ENCODE results near the gene CBL. TPM values are rescaled to one million over a fixed set of nuclear protein-coding genes. Genes with fewer than 3 reads are reported as not detected.

CBL gene
- total RNA-seq, 2 donors from 2014 or later = 45.4 to 52.7 TPM

DNA sequence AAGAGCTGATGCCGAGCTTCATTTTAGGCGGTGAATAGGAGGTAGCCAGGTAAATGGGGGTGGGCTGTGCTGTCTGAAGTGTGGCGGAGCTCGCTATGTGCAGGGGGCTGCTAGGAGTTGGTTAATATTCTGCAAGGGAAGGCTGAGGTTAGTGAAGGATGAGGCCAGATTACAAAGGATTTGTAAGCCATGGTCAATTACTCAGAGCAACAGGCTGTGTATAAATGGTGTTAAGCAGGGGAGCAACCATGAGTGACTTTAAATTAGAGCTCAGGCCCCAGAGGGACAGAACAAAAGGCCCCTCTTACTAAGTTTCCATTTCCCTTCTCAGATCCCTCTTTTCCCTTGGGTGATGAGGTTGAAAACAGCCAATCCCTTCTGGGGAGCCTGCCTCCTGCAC is 118.0 kb downstream of the CBL start:
- H3K4me3 Mint-ChIP-seq = no peak overlapping the region
- no peaks in the 10 kb centered on the region for H3K9me3 Mint-ChIP-seq
- DNase-seq = no peak
- H3K4me1 Mint-ChIP-seq (ENCODE audit: low read depth) = peaks cover 27% of the 10 kb centered on the region
- H3K27me3 Mint-ChIP-seq (ENCODE audit: low read depth) = no peaks in the 10 kb centered on the region
- no peaks in the 10 kb centered on the region for H3K36me3 Mint-ChIP-seq (ENCODE audit: insufficient read depth in 2 of 2)
- no peak for ATAC-seq (replicated peaks in 1 of 2)
- no peak overlapping the region for H3K27ac Mint-ChIP-seq

DNA sequence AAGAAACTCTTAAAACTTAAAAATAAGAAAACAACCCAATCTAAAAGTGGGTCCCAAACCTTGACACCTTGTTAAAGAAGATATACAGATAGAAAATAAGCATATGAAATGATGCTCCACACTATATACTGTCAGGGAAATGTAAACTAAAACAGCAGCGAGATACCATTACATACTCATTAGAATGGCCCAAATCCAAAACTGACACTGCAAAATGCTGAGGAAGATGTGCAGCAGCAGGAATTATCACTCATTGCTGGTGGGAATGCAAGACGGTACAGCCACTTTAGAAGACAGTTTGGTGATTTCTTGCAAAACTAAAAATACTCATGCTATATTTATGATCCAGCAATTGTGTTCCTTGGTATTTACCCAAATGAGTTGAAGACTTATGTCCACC is 123.2 kb downstream of the CBL start:
- H3K36me3 Mint-ChIP-seq (ENCODE audit: insufficient read depth in 2 of 2) = no peaks in the 10 kb centered on the region
- no peak for ATAC-seq (replicated peaks in 1 of 2)

DNA sequence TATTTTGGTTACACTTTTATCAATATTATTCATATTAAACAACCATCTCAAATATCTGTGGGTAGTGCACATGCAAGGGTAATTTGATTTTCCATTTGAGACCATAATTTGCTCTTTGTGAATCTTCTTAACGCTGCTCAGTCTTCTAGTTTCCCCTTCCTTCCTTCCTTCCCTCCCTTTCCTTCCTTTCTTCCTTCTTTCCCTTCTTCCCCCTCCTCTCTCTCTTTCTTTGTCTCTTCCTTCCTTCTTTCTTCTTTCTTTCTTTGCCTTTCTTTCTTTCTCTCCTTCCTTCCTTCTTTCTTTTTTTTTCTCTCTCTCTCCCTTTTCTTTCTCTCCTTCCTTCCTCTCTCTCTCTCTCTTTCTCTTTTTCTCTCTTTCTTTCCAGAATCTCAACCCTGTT is 124.1 kb downstream of the CBL start:
- Mint-ChIP-seq H3K4me3 (no peak overlapping the region), H3K27ac (no peak overlapping the region), H3K4me1 (ENCODE audit: low read depth) (peaks cover 22% of the 10 kb centered on the region), H3K36me3 (ENCODE audit: insufficient read depth in 2 of 2) (peaks cover 0 to 5% of the 10 kb centered on the region in 2 donors), H3K9me3 (no peaks in the 10 kb centered on the region), H3K27me3 (ENCODE audit: low read depth) (peaks cover 11% of the 10 kb centered on the region)
- DNase-seq (no peak), ATAC-seq (replicated peaks in 1 of 2) (no peak)

More for the DNA sequence above, 123.2 kb downstream of the CBL start:
- Mint-ChIP-seq H3K4me1 (ENCODE audit: low read depth) (peaks cover 17% of the 10 kb centered on the region), H3K27ac (no peak overlapping the region), H3K27me3 (ENCODE audit: low read depth) (peaks cover 11% of the 10 kb centered on the region), H3K4me3 (no peak overlapping the region), H3K9me3 (no peaks in the 10 kb centered on the region)
- no peak for DNase-seq

DNA sequence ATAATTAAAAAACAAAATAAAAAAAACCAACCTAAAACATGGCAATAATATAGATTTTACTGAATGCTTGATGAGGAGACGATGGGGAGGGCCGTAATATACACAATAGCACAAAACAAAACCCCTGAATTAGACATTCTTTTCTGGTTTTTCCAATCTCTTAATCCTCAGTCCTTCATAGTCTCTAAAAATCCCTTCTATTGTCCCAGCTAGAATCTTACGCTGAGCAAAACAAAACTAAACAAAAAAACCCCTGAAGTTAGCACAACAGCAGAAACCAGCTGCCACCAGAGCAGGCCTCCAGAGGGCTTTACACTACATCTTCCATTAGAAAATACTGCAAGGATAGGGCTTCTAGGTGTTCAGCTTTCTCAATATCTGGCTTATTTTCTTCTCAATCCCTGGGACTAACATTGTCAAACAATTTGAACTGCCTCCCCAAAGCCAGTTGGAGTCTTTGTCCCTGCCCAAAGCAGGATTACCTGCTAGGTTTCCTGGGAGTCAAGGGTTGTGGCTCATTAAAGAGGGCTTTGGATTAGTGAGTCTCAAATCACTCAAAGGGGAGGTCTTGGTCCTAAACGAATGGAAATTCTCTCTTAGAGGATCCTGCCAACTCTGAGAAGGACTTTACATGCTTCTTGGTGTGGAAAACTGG is 126.1 kb downstream of the CBL start:
- Mint-ChIP-seq H3K4me3 (peak overlapping the region; percentile 96 to 99), H3K9me3 (no peaks in the 10 kb centered on the region), H3K36me3 (ENCODE audit: insufficient read depth in 2 of 2) (peaks cover 0 to 8% of the 10 kb centered on the region in 2 donors), H3K27ac (no peak overlapping the region), H3K27me3 (ENCODE audit: low read depth) (peaks cover 11% of the 10 kb centered on the region), H3K4me1 (ENCODE audit: low read depth) (peaks cover 41% of the 10 kb centered on the region)
- no peak for DNase-seq
- no peak for ATAC-seq (replicated peaks in 1 of 2)

DNA sequence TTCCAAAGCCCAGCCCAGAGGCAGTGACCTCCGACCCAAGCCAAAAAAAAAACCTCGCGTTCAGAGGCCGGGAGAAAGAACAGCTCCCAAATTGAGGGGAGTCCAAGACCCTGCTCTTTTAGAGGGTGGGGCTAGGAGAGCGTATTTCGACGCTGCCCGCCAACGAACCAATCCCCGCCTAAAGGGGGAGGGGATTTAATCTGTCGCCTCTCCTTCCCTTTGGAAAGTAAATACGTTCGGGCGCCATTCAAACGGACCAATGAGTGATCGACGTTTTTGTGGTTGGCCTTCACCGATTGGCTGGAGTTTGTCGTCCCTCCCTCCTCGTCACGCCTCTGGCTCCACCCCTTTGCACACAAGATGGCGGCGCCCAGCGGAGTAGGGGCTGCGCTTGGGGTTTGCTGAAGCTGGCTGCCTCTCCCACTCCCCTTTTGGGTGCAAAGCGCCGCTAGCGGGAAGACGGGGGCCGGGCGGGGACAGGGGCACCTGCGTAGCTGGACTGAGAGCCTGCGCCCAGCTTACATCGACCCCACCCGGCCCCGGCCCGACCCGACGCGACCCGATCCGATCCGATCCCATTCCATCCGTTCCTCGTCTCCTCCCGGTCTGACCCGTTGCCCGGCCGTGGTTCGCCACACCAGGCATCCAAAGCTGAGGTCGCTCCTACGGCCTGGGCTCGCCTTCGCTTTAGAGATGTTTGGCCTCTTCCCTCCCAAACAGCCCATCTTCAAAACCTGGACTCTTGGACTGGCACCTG is 128.2 kb downstream of the CBL start, which contains the start of gene RNF26:
Gene RNF26, plus strand, starts transcription at position 354 of the 757 bp plus-strand sequence. CDS start 596 bp downstream, outside the sequence.
- H3K27me3 Mint-ChIP-seq (ENCODE audit: low read depth) = peaks cover 16% of the 10 kb centered on the region
- peaks cover 62% of the 10 kb centered on the region for H3K4me1 Mint-ChIP-seq (ENCODE audit: low read depth)
- no peaks in the 10 kb centered on the region for H3K9me3 Mint-ChIP-seq
- H3K27ac Mint-ChIP-seq = peak within 1 kb of the TSS; percentile 99
- DNase-seq (peak; percentile 94 to 95), ATAC-seq (replicated peaks in 1 of 2) (peak; percentile 95 to 96)
- H3K4me3 Mint-ChIP-seq = peak within 1 kb of the TSS; percentile 96 to 99
- H3K36me3 Mint-ChIP-seq (ENCODE audit: insufficient read depth in 2 of 2) = peaks cover 2 to 8% of the 10 kb centered on the region in 2 donors

DNA sequence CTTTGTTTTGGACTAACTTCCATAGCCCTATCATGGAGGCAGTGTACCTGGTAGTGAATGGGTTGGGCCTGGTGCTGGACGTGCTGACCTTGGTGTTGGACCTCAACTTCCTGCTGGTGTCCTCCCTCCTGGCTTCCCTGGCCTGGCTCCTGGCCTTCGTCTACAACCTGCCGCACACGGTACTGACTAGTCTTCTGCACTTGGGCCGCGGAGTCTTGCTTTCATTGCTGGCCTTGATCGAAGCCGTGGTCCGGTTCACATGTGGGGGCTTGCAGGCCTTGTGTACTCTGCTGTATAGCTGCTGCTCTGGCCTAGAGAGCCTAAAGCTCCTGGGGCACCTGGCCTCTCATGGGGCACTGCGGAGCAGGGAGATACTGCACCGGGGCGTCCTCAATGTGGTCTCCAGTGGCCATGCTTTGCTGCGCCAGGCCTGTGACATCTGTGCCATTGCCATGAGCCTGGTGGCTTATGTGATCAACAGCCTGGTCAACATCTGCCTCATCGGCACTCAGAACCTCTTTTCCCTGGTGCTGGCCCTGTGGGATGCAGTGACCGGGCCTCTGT is 129.0 kb downstream of the CBL start:
- DNase-seq (no peak), ATAC-seq (replicated peaks in 1 of 2) (no peak)
- Mint-ChIP-seq H3K27ac (peak overlapping the region; percentile 99), H3K27me3 (ENCODE audit: low read depth) (peaks cover 17% of the 10 kb centered on the region), H3K36me3 (ENCODE audit: insufficient read depth in 2 of 2) (peaks cover 2 to 8% of the 10 kb centered on the region in 2 donors), H3K9me3 (no peaks in the 10 kb centered on the region), H3K4me3 (peak overlapping the region; percentile 96 to 99), H3K4me1 (ENCODE audit: low read depth) (peaks cover 64% of the 10 kb centered on the region)

DNA sequence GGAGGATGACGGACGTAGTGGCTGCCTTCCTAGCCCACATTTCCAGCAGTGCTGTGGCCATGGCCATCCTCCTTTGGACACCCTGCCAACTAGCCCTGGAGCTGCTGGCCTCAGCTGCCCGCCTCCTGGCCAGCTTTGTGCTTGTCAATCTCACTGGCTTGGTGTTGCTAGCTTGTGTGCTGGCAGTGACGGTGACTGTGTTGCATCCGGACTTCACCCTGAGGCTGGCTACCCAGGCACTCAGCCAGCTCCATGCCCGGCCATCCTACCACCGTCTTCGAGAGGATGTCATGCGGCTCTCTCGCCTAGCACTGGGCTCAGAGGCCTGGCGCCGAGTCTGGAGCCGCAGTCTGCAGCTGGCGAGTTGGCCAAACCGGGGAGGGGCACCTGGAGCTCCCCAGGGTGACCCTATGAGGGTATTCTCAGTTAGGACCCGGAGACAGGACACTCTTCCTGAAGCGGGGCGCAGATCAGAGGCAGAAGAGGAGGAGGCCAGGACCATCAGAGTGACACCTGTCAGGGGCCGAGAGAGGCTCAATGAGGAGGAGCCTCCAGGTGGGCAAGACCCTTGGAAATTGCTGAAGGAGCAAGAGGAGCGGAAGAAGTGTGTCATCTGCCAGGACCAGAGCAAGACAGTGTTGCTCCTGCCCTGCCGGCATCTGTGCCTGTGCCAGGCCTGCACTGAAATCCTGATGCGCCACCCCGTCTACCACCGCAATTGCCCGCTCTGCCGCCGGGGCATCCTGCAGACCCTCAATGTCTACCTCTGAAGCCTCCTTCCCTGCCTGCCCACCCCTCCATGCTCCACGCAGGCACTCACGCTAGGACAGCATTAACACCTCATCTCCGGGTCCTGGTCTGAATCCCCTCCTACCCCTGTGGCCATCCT is 129.8 kb downstream of the CBL start:
- ATAC-seq (replicated peaks in 1 of 2) = no peak
- no peak for DNase-seq
- peaks cover 65% of the 10 kb centered on the region for H3K4me1 Mint-ChIP-seq (ENCODE audit: low read depth)
- peaks cover 15% of the 10 kb centered on the region for H3K27me3 Mint-ChIP-seq (ENCODE audit: low read depth)
- H3K27ac Mint-ChIP-seq = peak overlapping the region; percentile 99
- H3K9me3 Mint-ChIP-seq = no peaks in the 10 kb centered on the region
- peak overlapping the region; percentile 96 to 99 for H3K4me3 Mint-ChIP-seq
- peaks cover 2 to 8% of the 10 kb centered on the region in 2 donors for H3K36me3 Mint-ChIP-seq (ENCODE audit: insufficient read depth in 2 of 2)

DNA sequence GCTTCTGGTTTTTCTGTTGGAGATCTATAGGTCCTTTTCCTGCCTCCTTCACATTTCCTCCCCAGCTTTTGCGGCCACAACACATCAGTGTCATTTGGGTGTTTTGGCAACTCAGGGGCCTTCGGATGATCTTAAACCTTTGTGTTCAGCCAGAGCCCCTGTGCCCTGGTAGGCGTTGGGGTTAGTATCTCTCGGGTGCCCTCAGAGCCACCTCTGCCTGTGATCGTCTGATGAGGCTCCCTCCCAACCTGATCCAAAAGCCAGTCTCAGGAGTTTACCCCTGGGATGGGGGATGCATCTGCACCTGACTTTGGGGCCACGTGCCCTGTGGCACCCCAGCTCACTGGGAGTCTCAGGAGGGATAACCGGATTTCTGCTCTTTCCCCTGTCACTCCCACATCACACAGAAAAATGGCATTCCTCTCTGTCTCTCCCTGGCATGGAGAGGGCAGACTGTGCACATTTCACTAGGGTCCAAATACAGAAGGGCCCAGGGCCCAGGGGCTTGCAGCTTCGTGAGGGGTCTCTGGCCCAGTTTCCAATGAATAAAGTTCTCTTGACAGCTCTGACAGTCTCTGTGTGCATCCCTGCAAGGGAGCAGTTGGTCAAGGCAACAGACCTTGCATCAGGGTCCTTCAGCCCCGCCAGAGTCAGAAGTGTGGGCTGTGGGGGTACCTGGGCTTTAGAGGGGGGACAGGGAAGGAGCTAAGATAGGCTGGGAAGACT is 130.8 kb downstream of the CBL start:
- DNase-seq = no peak
- H3K27ac Mint-ChIP-seq = no peak overlapping the region
- peaks cover 2 to 8% of the 10 kb centered on the region in 2 donors for H3K36me3 Mint-ChIP-seq (ENCODE audit: insufficient read depth in 2 of 2)
- peaks cover 71% of the 10 kb centered on the region for H3K4me1 Mint-ChIP-seq (ENCODE audit: low read depth)
- ATAC-seq (replicated peaks in 1 of 2) = no peak
- H3K9me3 Mint-ChIP-seq = no peaks in the 10 kb centered on the region
- H3K27me3 Mint-ChIP-seq (ENCODE audit: low read depth) = peaks cover 19% of the 10 kb centered on the region
- peak overlapping the region; percentile 58 to 66 for H3K4me3 Mint-ChIP-seq

DNA sequence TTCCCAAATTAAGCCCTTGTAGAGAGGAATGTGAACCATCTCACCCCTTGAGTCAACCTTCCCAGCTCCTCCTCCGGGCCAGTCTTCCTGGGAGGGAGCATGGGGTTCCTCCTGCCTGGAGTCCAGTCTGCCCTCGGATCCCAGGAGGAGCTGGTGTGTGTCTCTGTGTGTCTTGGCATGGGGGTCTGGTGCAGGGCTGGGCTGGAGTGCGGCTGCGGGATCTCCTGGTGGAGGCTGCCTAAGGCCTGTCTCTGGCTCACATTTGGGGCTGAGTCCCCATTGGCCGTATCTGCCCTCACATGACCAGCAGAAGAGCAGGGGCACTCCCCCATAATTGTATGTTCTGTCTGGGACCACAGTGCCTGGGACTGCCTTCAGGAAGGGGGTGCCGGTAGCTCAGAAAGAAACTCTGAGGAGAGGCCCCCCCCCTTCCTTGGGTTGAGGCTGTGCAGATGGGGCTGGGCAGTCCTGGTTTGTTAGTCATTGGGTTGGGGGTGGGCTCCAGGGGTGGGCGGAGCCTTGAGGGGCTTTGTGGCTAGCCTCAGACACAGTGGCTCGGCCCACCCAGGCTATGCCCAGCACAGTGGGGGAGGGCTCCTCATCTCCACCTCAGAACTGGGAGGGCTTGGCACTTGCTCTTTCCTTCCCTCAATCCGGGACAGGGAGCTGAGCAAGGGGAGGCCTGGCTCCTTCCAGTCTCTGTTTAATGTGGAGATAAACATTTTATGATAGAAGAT is 131.6 kb downstream of the CBL start:
- peaks cover 25% of the 10 kb centered on the region for H3K27me3 Mint-ChIP-seq (ENCODE audit: low read depth)
- no peak for ATAC-seq (replicated peaks in 1 of 2)
- H3K27ac Mint-ChIP-seq = no peak overlapping the region

DNA sequence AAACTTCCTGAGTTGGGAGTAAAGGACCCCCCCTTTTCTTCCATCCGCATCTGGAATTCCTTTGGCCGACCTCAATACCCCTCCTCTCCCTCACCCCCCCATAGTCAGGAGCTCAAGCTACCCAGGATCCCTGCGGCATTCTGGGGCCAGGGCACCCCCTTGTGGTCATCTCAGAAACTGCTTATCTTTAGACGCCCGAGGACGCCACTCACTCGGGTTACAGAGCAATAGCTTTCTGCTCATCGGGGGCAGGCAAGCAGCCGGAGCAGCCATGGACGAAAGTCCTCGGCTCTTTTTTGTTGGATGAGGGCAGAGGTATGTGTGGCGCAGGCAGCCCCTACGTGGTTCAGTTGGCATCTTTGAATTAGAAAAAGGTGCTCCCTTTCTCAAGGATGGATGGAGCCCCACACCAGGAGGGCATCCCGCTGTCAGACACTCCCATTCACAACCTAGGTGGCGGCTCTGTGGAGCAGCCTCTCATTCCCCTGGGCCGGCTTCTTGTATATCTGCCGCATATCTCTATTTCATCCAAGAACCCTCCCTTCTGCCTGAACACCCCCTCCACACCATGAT is 132.3 kb downstream of the CBL start:
- no peaks in the 10 kb centered on the region for H3K9me3 Mint-ChIP-seq

More for the DNA sequence above, 131.6 kb downstream of the CBL start:
- DNase-seq = no peak
- H3K9me3 Mint-ChIP-seq = no peaks in the 10 kb centered on the region
- H3K4me3 Mint-ChIP-seq = no peak overlapping the region
- H3K36me3 Mint-ChIP-seq (ENCODE audit: insufficient read depth in 2 of 2) = peaks cover 2 to 8% of the 10 kb centered on the region in 2 donors
- peaks cover 68% of the 10 kb centered on the region for H3K4me1 Mint-ChIP-seq (ENCODE audit: low read depth)

DNA sequence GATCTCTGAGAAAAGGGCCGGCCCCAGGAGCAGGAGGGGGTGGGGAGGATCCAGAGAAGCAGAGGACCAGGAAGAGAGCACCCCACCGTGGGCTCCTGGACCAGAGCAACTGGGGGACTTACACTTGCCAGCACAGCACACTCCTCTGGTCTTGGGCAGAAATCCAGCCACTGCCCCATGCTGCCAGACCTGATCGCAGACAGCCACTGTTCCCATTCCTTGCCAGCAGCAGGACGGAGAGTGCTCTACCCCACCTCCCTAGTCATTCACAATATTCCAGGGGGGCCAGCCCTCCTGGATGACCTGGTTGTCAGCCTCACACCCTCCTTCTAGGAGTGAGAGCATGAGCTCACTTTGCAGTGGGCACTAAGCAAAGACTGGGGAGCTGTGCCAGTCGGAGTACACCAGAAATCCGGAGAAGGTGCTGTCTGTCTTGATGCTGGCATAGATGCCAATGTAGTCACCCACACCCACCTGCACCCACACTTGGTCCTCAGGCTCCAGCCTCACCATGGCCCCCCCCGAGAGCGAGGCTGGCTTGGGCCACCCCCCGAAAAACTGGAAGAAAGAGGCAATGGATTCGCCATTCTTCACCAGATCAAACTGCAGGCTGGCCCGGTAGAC is 132.9 kb downstream of the CBL start:
- Mint-ChIP-seq H3K36me3 (ENCODE audit: insufficient read depth in 2 of 2) (peaks cover 2 to 8% of the 10 kb centered on the region in 2 donors), H3K4me1 (ENCODE audit: low read depth) (peaks cover 55% of the 10 kb centered on the region), H3K4me3 (peak overlapping the region; percentile 71 to 75), H3K27ac (no peak overlapping the region), H3K27me3 (ENCODE audit: low read depth) (peaks cover 34% of the 10 kb centered on the region), H3K9me3 (no peaks in the 10 kb centered on the region)
- ATAC-seq (replicated peaks in 1 of 2) (no peak), DNase-seq (no peak)

More for the DNA sequence above, 132.3 kb downstream of the CBL start:
- DNase-seq = peak; percentile 73 to 78
- Mint-ChIP-seq H3K4me1 (ENCODE audit: low read depth) (peaks cover 61% of the 10 kb centered on the region), H3K27me3 (ENCODE audit: low read depth) (peaks cover 31% of the 10 kb centered on the region), H3K27ac (no peak overlapping the region), H3K4me3 (peak overlapping the region; percentile 50 to 53), H3K36me3 (ENCODE audit: insufficient read depth in 2 of 2) (peaks cover 2 to 8% of the 10 kb centered on the region in 2 donors)
- ATAC-seq (replicated peaks in 1 of 2) = peak; percentile 29 to 42
